ENCODE results near the gene FERMT3.

DNA sequence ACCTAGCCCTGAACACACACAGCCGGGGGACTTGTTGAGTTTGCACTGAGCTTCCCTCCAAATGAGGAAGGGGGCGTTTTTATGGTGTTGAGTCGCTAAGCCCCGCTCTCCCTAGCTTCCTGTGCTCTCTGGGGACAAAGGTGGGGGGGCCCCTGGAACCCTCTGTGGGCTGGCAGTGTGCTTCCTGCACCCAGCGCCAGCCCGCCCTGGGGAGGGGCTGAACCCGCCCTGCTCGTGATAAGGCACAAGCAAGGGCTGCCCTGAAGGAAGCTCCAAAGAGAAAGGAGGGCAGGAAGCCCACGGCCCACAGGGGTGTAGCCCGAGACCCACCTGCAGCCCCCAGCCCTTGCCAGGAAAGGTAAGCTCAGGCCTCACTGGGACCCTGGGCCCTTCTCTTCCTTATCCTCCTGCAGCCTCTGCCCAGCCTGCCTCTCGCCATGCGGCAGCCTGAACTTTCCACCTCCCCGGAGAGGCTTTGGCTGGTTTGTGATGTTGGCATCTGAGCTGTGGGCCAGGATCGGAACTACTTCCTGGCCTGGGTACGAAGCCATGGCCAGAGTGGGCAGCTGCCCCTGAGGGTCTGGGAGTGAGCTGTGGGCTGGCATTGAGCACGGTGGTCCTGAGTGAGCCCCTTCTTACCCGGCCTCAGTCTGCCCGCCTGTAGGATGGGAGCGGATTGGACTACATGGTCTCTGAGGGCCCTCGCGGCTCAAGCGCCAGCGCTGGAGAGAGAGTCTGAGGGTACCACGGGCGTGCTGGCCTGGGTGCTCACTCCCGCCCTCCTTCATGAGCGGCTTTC, at the start of gene FERMT3:
- no peak for TF ChIP-seq POLR2A (IDR thresholded peaks at IDR 0.05)
- TF ChIP-seq, protein P1, sequence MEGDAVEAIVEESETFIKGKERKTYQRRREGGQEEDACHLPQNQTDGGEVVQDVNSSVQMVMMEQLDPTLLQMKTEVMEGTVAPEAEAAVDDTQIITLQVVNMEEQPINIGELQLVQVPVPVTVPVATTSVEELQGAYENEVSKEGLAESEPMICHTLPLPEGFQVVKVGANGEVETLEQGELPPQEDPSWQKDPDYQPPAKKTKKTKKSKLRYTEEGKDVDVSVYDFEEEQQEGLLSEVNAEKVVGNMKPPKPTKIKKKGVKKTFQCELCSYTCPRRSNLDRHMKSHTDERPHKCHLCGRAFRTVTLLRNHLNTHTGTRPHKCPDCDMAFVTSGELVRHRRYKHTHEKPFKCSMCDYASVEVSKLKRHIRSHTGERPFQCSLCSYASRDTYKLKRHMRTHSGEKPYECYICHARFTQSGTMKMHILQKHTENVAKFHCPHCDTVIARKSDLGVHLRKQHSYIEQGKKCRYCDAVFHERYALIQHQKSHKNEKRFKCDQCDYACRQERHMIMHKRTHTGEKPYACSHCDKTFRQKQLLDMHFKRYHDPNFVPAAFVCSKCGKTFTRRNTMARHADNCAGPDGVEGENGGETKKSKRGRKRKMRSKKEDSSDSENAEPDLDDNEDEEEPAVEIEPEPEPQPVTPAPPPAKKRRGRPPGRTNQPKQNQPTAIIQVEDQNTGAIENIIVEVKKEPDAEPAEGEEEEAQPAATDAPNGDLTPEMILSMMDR (IDR thresholded peaks at IDR 0.05) = no peak
- no peak for TF ChIP-seq EP300 (IDR thresholded peaks at IDR 0.05)
